ENCODE results near the gene CIT.
"Not testable (repeated sequence)": the region's sequence is repeated elsewhere in the genome, so short reads cannot be mapped to it uniquely, and the experiment has no call there.

The CIT gene

DNA sequence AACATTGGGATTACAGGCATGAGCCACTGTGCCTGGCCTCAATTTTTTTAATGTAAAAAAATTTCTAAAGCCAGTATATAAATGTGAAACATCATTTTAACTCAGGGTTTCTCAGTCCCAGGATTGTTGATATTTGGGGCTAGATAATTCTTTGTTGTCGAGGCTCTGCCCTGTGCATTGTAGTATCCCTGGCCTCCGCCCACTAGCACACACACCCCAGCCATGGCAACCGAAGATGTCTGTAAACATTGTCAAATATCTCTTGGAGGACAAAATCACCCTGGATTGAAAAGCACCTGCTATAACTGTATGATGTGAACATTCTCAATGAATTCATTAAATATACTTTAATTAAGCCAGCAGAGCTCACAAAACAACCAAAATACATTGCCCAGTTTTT is 8.4 kb upstream of the CIT start:
- TF ChIP-seq, protein P1, sequence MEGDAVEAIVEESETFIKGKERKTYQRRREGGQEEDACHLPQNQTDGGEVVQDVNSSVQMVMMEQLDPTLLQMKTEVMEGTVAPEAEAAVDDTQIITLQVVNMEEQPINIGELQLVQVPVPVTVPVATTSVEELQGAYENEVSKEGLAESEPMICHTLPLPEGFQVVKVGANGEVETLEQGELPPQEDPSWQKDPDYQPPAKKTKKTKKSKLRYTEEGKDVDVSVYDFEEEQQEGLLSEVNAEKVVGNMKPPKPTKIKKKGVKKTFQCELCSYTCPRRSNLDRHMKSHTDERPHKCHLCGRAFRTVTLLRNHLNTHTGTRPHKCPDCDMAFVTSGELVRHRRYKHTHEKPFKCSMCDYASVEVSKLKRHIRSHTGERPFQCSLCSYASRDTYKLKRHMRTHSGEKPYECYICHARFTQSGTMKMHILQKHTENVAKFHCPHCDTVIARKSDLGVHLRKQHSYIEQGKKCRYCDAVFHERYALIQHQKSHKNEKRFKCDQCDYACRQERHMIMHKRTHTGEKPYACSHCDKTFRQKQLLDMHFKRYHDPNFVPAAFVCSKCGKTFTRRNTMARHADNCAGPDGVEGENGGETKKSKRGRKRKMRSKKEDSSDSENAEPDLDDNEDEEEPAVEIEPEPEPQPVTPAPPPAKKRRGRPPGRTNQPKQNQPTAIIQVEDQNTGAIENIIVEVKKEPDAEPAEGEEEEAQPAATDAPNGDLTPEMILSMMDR (IDR thresholded peaks at IDR 0.05; ENCODE audit: low read depth, low read length): no peak
- DNase-seq (ENCODE audit: low read depth in 2 of 2): no peak
- no peak overlapping the region for H3K4me3 ChIP-seq (replicated peaks in 1 of 2; ENCODE audit: low read depth in 2 of 2, low read length in 2 of 2)

DNA sequence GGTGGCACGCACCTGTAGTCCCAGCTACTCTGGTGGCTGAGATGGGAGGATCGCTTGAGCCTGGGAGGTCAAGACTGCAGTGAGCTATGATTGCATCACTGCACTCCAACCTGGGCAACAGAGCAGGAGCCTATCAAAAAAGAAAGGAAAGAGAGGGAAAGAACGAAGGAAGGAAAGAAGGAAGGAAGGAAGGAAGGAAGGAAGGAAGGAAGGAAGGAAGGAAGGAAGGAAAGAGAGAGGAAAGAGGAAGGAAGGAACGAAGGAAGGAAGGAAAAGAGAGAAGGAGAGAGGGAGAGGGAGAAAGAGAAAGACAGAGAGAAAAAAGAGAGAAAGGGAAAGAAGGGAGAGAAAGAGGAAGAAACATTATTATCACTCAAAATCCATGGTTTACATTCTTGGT is 6.7 kb upstream of the CIT start:
- H3K4me3 ChIP-seq (replicated peaks in 1 of 2; ENCODE audit: low read depth in 2 of 2, low read length in 2 of 2); DNase-seq (ENCODE audit: low read depth in 2 of 2): not testable (repeated sequence)

DNA sequence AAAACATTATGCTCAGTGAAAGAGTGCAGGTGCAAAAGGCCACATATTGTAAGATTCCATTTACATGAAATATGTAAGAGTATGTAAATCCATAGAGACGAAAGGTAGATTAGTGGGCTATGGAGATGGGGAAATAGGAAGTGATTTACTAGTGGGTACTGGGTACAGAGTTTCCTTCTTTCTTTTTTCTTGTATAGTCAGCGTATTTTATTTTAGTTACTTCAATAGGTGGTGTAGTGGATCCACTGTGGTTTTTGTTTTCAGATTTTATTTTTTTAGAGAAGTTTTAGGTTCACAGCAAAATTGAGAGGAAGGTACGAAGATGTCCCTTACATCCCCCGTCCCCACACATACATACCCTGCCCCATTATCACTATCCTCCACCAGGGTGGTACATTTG is 6.1 kb upstream of the CIT start:
- H3K4me3 ChIP-seq (replicated peaks in 1 of 2; ENCODE audit: low read depth in 2 of 2, low read length in 2 of 2): no peak overlapping the region

DNA sequence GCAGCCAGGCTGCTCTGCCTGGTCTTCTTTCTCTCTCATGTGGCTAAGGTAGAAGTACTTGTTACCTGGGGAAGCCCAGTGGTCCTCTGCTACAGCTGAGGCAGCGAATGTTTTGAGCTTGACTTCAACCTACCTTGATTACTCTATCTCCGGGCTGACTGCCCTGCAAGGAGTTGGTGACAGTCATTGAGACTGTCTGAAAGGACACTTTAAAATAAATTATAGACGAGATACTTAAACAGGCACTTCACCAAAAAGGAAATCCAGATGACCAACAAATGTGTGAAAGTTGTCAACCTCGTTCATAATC is 474 bp upstream of the CIT start:
- TF ChIP-seq, protein P1 (IDR thresholded peaks at IDR 0.05; ENCODE audit: low read depth, low read length): no peak
- no peak for DNase-seq (ENCODE audit: low read depth in 2 of 2)
- H3K4me3 ChIP-seq (replicated peaks in 1 of 2; ENCODE audit: low read depth in 2 of 2, low read length in 2 of 2): peak overlapping the region; percentile 92 to 99

More for the DNA sequence above, 6.1 kb upstream of the CIT start:
- TF ChIP-seq, protein P1 (IDR thresholded peaks at IDR 0.05; ENCODE audit: low read depth, low read length): no peak
- DNase-seq (ENCODE audit: low read depth in 2 of 2): no peak

DNA sequence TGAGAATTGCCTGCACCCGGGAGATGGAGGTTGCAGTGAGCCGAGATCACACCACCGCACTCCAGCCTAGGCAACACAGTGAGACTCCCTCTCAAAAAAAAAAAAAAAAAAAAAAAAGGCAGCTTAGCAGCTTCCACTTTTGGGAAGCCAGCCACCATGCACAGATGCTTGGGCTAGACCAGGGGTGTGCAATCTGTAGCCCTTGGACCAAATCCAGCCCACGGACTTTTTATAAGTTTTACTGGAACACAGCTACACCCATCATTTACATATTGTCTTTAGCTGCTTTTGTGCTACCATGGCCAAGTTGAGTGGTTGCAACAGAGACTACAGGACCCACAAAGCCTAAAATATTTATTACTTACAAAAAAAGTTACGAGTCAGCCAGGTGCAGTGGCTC is 6.7 kb downstream of the CIT start:
- H3K4me3 ChIP-seq (replicated peaks in 1 of 2; ENCODE audit: low read depth in 2 of 2, low read length in 2 of 2): no peak overlapping the region
- TF ChIP-seq, protein P1 (IDR thresholded peaks at IDR 0.05; ENCODE audit: low read depth, low read length): no peak
- peak; percentile 16 to 47 for DNase-seq (ENCODE audit: low read depth in 2 of 2)

DNA sequence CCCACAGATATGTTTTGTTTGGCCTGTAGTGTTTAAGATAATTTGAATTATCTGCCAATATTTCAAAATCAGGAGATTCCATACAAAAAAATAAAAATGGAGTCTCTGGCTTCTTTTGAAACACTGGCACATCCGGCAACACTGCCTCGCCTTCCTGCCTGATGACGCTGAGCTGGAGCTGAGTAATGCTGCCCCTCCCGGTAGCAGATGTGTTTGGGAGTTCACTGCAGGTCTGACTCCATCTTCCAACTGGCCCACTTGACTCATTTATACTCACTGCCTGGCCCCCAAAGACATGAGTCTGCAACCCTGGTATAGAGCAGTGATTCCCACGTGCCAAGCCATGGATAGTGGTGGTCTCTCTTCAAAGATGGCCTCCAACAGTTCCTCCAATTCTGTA is 7.4 kb downstream of the CIT start:
- DNase-seq (ENCODE audit: low read depth in 2 of 2): peak; percentile 85 to 97
- H3K4me3 ChIP-seq (replicated peaks in 1 of 2; ENCODE audit: low read depth in 2 of 2, low read length in 2 of 2): no peak overlapping the region
- TF ChIP-seq, protein P1 (IDR thresholded peaks at IDR 0.05; ENCODE audit: low read depth, low read length): no peak

DNA sequence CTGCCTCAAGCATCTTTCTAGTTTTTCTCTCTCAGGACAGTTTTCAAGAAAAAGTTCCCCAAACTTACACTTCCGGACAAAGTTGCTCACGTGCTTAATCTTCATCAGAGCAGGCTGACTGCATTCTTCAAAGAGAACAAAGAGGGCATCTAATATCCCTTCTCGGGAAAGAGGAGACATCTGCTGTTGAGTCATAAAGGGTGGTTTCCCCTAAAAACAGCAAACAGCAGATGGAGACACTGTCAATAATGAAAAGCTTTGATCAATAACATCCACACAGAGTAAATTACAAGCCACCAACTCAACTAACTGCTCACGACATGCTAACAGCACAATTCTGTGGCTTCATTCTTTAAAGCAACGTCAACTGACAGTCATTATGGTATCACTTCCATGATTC is 8.1 kb downstream of the CIT start:
- TF ChIP-seq, protein P1 (IDR thresholded peaks at IDR 0.05; ENCODE audit: low read depth, low read length): no peak
- H3K4me3 ChIP-seq (replicated peaks in 1 of 2; ENCODE audit: low read depth in 2 of 2, low read length in 2 of 2): no peak overlapping the region

More for the DNA sequence above, 8.1 kb downstream of the CIT start:
- DNase-seq (ENCODE audit: low read depth in 2 of 2): peak in 1 of 2 donors; percentile 56

Measured in cardiac fibroblast (primary cell).